Stromal cell of bone marrow (primary cell): ENCODE results near the gene C12orf75.
"Not testable (repeated sequence)": the region's sequence is repeated elsewhere in the genome, so short reads cannot be mapped to it uniquely, and the experiment has no call there.

Source experiments
- DNase-seq: peaks from one replicate; pipeline ENCODE4 v3.0.0-alpha.2; 2012; ENCODE audit warnings: low read depth

The C12orf75 gene

DNA sequence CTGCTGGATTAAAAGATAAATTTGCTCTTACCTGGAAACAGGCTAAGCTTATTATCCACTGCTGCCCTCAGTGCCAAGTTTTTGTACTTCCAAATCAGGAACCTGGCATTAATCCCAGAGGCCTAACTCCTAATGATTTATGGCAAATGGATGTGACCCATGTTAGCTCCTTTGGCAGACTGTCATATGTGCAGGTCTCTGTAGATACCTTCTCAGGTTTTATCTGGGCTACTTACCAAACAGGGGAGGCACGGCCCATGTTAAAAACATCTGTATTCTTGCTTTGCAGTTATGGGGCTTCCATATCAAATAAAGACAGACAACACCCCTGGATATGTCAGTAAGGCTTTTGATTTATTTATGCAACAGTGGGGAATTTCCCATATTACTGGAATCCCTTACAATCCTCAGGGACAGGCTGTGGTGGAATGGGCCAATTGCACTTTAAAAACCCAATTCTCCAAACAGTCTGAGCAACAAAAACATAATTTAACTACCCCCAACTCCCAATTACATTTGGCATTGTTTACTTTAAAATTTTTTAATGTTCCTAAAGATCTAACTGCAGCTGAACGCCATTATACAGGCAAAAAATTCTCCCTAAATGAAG, 19.9 kb upstream of the C12orf75 start:
- not testable (repeated sequence) for DNase-seq

DNA sequence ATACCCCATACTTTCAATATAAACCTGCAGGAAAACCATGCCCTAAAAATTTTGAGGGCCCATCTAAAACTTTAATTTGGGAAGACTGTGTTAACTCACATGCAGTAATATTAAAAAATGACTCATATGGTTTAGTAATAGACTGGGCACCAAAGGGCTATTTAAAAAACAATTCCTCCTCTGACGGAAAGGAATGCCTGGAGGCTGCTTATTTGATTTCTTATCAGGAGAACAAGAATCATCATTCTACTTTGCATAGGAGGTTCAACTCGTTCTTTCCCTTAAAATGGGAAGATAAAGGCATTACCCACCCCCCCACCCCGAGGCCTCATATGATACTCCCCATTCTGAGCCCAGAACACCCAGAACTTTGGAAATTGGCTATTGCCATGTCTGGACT, 18.6 kb upstream of the C12orf75 start:
- not testable (repeated sequence) for DNase-seq

DNA sequence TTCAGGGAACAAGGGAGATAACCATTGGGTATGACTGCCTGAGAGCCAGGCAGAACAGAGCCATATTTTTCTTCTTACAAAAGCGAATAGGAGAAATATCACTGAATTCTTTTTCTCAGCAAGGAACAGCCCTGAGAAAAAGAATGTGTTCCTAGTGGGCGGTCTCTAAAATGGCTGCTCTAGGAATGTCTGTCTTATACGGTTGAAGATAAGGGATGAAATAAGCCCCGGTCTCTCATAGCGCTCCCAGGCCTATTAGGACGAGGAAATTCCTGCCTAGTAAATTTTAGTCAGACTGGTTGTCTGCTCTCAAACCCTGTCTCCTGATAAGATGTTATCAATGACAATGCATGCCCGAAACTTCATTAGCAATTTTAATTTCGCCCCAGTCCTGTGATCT, 16.7 kb upstream of the C12orf75 start:
- not testable (repeated sequence) for DNase-seq

DNA sequence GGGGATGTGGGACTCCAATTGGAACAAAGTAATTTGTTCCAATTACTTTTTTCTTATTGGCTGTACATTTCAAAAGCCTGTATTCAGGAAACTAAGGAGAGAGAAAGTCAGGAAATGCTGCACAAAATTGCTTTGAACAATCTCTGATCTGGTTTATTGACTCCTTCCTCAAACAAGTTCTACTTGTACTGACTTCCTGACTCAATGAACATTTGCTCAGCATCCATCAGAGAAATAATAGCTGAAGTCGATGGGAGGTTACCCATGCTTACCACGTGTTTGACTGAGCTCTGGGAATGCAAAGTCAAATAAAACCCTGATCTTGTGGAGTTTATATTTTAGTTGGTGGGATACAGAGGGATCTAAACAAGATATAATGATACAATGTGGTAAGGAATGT, 15.4 kb upstream of the C12orf75 start:
- no peak for DNase-seq

DNA sequence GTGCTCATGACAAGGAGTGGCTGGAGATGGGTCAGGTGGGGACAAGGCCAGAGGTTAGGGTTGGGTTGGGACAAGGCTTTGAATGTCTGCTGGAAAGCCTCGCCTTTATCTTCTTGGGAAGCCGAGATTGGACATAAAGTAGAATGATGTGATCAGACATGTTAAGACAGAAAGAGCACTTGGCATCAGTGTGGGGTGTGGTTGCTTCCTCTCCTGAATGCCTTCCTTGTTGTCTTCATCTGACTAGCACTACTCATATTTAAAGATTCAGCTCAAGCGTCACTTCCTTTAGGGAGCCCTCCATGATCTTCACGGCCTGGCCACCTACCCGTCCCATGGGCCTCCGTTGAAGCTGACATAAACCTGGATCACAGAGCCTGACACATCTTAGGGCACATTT, 14.8 kb upstream of the C12orf75 start:
- DNase-seq, result no peak

DNA sequence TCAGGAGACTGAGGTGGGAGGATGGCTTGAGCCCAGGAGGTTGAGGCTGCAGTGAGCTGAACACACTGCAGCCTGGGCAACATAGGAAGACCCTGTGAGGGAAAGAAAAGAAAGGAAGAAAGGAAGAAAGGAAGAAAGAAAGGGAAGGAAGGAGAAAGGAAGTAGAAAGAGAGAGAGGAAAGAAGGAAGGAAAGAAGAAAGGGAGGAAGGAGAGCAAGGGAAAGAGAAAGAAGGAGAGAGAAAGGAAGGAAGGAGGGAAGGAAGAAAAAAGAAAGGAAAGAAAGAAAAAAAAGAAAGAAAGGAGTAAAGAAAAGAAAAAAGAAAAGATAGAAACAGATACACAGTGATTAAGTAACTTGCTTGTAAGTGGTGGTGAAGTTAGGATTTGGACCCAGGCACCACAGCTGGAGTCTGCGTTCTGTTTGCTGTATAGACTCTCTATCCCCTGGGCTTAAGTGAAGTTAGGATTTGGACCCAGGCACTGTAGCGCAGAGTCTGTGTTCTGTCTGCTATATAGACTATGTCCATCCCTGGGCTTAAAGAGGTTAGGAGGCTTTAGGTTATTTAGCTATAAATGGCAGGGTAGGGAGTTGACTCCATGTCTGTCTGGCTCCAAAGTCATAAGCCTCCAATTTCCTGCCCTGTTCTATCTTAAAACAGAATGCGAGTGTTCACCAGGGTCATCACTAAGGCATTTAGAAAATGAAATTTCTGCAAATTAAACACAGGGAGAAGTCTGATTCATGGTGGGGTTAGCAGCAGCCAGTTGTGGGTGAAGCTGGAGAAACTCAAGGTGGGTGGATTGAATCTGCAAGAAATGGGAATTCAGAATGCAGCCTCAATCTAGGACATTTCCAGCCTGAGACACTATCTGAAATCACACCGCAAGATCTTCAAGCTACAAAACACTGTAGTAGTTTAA, 13.3 kb upstream of the C12orf75 start:
- peak; percentile 48 for DNase-seq

DNA sequence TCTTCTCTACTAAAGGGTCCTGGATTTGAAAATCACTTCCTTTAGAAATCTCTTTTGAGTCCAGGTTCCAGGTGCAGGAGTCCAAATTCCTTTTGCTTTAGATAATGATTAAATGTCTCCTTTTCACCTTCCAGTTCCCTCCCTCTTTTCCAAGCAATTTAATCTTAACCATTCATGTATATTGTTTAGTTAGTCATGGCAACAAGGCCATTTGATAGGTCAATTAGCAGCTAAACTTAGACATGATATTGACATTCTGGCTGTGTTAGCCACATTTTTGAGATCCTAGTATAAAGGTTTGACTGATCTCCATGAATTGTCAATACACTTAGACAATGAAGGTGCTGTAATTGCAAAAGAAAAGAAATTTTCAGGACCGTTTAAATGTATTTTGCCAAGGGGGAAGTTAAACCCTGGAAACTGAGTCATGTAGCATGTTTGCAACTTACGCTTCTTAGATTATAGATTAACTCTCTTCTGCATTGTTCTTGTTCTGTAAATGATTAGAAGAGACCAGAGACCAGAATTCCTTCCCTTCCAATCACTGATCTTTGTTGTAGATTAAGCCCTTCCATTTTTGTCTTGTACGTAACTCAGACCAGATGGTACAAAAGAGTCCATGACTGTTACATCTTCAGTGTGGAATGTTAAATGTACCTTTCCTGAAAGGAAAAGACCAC, 12.4 kb upstream of the C12orf75 start:
- no peak for DNase-seq

DNA sequence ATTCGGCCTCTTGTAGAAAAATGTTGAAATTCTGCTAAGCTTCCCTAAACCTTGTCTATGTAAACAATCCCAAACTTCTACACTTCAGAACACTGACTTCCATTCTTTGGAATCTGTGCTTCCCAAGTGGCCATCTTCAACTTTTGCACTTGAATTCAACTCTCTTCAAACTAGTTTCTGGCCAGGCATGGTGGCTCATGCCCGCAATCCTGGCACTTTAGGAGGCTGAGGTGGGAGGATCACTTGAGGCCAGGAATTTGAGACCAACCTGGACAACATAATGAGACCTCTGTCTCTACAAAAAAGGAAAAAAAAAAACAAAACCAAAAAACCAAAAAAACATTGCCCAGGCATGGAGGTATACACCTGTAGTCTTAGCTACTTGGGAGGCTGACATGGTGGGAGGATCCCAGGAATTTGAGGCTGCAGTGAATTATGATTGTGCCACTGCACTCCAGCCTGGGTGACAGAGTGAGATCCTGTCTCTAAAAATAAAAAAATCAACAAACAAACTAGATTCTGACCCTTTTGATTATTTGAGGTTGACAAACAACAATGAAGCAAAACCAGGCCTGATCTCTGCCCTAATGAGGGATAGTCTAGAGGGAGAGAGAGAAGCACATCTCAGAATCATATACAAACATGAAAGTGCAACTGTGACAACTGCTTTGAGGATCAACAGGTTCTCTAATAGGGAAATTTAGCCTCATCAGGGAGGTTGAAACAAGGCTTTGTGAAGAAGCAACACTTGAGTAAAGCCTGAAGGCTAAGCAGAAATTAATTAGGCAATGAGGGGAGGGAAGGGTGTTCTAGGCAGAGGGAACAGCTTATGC, 11.6 kb upstream of the C12orf75 start:
- DNase-seq, result no peak

DNA sequence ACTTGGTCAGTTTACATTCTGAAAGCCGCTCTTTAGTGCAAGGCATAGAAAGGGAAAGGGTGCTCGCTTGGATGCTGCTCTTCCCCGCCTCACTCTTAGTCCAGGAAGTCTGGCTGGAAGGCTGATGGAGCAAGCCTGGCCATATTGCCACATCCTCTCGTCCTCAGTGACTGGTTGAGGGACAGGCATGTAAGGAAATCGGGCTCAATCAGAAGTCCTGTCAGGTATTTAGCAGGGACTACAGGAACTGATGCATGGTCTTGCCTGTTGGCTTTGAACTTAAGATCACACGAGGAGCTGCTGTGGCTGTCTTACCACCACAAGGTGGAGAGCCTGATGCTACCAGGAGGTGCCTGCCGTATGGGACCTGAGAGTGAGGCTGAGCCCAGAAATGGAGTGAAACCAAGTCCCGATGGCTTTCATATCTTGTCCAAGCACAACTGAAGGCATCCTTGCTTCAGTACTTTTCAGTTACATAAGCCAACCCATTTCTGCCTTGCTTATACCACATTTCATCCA, 10.7 kb upstream of the C12orf75 start:
- no peak for DNase-seq

DNA sequence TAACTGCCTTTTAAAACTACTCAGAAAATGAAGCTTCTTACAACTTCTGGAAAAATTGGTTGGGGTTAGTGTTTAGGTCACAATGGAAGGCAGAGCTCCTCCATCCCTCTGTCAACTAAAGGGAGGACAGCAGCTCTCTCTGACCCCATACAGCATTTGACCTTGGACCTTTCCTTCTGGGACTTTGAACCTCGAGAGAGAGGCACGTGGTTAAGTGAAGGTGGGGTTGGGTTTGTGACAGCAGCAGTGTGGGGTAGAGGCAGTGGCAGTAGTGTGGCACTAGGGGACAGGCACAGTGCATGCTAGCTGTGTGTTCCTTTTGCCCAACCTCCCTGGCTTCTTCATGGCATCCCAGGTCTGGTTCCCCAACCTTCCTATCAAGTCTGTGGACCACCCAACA, 9.4 kb upstream of the C12orf75 start:
- DNase-seq, result no peak

DNA sequence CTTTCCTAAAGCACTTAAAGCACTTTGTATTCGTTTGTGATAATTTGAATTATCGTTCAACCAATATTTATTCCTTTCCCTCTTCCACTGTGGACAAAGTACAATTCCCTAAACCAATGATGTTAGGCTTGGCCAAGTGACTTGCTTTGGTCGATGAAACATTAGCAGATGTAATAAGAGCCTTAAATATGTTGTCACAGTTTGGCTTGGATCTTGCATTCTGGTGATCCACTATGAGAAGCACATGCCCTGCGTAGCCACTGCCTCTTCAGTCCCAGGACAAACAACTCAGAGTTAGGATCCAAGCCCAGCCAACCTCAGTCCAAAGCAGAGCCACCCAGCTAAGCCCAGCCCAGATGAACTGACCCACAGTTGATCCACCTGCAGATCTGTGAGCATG, 8.4 kb upstream of the C12orf75 start:
- DNase-seq, result peak; percentile 89

DNA sequence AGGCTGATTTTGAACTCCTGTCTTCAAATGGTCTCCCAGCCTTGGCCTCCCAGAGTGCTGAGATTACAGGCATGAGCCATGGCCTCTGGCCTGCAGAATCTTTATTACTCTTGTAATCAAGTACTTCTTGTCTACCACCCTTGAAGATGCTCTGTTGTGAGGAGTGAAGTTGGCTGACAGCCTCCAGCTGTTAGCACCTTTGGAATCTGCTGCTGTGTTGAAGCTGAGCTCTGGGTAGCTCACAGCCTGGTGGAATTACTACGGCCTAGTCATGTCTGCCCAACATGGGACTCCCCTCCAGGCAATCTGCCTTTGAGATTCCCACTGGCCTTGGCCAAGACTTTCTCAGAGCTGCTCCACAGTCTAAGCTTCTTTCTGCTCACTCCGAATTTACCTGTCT, 5.8 kb upstream of the C12orf75 start:
- DNase-seq, result no peak

DNA sequence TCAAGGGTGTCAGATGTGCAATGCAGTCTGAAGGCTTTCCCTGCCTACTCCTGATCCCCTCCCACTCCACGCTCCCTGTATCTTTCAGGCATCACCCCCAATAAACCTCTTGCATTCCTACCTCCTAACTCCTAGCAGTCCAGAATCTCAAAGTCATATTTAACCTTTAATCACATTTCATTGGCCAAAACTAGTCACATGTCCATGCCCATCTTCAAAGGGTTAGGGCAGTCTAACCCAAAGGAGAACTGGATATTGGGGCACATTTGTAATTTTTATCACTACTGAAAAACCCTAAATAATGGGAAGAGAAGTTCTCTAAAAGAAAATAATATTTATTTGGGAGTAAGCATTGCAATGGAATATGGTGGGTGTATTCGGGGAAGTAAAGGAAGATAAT, 5.4 kb upstream of the C12orf75 start:
- DNase-seq, result no peak

DNA sequence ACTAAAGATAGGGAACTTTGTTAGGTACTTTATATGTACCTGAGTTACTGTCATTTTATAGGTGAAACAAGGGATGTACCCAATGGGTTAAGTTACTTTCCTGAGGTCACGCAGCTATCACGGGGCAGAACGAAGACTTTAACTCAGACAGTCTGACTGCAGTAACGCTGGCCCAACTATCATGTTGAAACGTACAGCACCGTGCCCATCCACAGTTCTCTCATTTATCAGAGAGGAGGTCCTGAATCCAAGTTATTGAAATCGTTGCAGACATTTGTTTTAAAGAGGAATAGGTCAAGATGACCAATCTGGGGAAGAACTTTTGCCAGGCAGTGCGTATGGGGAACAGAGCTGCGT, 587 bp upstream of the C12orf75 start:
- no peak for DNase-seq

DNA sequence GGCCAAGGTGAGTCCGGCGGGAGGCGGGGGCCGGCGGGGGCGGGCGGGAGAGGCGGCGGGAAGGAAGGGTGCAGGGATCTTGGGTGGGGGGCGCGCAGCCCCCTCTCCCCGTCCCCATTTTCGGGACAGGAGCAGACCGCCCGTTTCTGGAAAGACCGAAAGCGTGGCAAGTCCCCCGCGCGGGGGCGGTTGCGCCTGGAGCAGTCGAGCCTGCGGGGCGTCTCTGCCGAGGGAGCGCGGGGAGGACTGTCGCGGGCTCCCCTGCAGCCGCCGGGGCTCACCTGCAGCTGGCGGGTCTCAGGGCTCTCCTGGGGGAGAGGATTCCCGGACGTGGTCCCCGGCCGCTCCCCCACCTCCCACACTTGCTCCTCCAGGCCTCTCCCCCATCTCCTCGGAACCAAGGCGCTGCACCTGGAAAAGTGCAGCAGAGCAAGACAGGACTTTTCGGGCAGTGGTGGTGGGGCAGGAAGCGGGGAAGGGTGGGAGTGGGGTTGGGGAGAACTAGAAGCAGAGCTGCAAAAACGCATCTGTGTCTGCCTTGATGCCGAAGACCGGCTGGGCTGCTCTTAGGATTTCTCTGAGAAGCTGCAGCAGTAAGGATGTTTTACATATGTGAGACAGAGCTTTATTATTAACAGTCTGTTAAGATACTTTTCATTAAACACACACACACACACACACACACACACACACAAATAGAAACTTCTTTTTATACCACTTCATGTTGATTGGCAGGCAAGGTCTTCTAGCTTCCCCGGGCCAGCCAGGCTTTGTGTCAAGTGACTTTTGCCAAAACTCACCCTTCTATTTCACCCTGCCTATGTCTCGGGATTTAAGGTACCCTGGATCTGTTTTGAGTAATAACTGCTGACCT, 677 bp downstream of the C12orf75 start:
- no peak for DNase-seq

DNA sequence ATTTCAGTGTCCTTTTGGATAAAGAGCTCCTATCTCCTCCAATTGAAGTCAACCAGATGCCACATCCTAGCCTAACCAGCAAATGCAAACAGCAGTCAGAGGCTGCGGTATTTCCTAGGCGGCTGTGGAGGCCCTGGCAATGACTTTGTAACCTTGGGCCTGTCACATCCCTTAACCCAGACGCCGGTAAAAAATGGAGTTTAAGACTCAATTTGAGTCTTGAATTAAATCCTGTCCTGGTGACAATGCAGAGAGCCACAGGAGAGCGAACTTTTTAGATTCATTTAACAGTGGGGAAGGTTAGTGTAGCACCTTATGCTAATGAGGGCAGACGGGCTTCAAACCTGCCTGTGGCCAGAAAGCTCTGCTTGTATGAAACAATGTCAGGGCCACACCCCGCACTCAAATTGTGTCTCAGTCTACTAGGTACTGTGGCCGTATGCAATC, 1.3 kb downstream of the C12orf75 start:
- no peak for DNase-seq

DNA sequence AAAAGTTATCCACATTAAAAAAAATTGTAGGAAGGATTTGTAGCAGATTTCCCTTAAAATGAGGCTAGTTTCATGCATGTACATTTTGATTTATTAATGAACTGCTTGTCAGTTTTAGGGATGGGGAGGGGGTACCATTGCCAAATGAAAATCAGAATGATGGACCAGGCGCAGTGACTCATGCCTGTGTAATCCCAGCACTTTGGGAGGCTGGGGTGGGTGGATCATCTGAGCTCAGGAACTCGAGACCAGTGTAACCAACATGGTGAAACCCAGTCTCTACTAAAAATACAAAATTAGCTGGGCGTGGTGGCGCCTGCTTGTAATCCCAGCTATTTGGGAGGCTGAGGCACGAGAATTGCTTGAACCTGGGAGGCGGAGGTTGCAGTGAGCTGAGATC, 1.8 kb downstream of the C12orf75 start:
- DNase-seq, result not testable (repeated sequence)

DNA sequence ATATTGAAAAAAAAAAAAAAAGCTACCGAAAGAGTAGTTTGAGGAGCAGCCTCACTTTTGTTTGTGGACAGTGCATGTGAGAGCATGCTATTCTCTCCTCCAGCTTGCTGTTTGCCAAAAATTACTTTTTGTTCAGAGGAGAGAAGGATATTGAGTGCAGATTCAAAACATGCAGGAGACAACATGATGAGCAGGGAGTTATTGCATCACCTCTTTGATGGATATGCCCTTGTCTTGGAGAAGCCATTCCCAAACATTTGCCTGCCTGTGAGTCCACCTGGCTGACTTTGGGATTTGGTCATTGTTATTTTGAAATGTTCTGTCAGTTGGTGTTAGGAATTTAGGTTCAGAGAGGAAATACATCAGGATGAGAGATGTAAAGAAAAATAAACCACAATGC, 2.4 kb downstream of the C12orf75 start:
- DNase-seq, result no peak

DNA sequence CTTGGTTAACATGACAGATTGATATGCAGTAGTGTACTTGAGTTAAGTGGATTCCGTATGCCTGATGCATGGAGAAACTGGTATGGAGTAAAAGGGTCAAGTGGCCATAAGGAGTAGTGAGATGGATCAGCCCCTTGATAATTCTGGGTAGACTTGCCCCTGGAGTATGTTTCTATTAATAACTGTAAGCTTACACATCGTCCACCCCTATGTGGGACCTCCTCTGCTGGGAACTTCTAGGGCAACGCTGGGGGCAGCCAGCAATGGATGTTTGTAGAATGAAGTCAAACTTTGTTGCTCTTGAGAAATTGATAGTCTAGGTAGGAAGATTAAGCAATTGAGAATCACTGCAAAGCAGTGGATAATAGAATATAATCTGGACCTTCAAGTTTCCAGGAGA, 3.5 kb downstream of the C12orf75 start:
- DNase-seq, result no peak

DNA sequence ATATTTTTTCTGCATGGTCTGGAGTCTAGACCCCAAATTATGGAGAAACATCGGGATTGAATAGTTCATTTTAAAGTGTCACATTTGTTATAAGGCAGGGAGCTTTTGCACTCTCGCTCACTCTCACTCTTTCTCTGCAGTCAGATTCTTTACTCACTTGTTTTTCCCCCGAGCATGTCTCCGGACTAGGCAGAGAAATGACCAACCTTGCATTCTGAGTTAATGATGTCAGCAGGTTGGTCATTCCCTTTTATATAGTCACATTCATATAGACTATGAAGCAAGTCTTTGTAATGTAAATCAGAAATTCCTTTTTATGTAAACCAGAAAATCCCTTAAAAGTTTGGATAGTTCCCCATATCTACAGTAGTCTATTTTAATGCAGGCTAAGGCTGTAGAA, 4.1 kb downstream of the C12orf75 start:
- no peak for DNase-seq

DNA sequence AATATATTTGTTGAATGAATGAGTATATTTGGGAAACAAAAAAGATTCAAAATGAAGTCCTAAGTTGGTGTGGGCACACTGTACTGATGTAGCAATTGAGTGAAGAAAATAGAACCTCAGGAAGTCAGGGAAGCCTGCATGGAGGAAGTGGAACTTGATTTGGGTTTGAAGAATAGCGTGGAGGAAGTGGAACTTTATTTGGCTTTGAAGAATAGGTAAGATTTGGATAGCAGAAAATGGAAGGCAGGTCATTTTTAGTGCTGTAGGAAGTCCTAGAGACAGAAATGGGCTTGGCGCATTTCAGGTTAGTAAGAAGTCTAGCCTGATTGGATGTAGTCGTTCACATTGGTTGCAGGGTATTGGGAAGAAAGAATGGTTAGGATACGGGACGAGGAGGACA, 5.4 kb downstream of the C12orf75 start:
- DNase-seq, result no peak
